Neural cell (in vitro differentiated cells): ENCODE measurements around the gene DOCK9. TPM values are rescaled to one million over a fixed set of nuclear protein-coding genes. Genes with fewer than 3 reads are reported as not detected.

ENCODE experiments used
- H2AFZ ChIP-seq: fragments of 200-600, 300-800 bp; sonication (generic), shearing (Covaris generic); 2 replicates; pipeline ENCODE4 v1.6.0; 2014; ENCODE audit warnings: low read depth, mild to moderate bottlenecking, antibody characterized with exemption, low read length, moderate library complexity
- H3F3A ChIP-seq: fragments of 200-600 bp; shearing (Covaris generic); 2 replicates; pipeline ENCODE4 v1.6.1; 2016; ENCODE audit warnings: mild to moderate bottlenecking, moderate library complexity, mixed read lengths, antibody characterized with exemption, low read length; ENCODE audit not compliant: insufficient read depth, poor library complexity, severe bottlenecking
- H3K27ac ChIP-seq: fragments of 200-600, 300-800 bp; sonication (generic), shearing (Covaris generic); 2 replicates; pipeline ENCODE4 v1.5.1; 2014; ENCODE audit warnings: mild to moderate bottlenecking, low read length, moderate library complexity
- H3K27me3 ChIP-seq: fragments of 300-800, 200-600 bp; sonication (generic), shearing (Covaris generic); 2 replicates; pipeline ENCODE4 v1.6.0; 2014; ENCODE audit warnings: mild to moderate bottlenecking, low read depth, low read length, moderate library complexity; ENCODE audit not compliant: insufficient read depth
- H3K36me3 ChIP-seq: fragments of 300-800, 200-600 bp; sonication (generic), shearing (Covaris generic); 2 replicates; pipeline ENCODE4 v1.5.1; 2014; ENCODE audit warnings: mild to moderate bottlenecking, antibody characterized with exemption, low read length, moderate library complexity; ENCODE audit not compliant: insufficient read depth
- H3K4me2 ChIP-seq: fragments of 300-800, 200-600 bp; sonication (generic), shearing (Covaris generic); 2 replicates; pipeline ENCODE4 v1.6.0; 2014; ENCODE audit warnings: mild to moderate bottlenecking, low read length
- H3K4me3 ChIP-seq: fragments of 300-800, 200-600 bp; sonication (generic), shearing (Covaris generic); 2 replicates; pipeline ENCODE4 v1.5.1; 2014; ENCODE audit warnings: mild to moderate bottlenecking, low read length, moderate library complexity
- H3K79me2 ChIP-seq: fragments of 200-600 bp; shearing (Covaris generic); replicated peaks from 2 replicates; pipeline ENCODE4 v1.6.0; 2014; ENCODE audit warnings: mild to moderate bottlenecking, low read length, moderate library complexity; ENCODE audit not compliant: insufficient read depth
- H3K9ac ChIP-seq: fragments of 300-800, 200-600 bp; sonication (generic), shearing (Covaris generic); 2 replicates; pipeline ENCODE4 v1.6.1; 2016; ENCODE audit warnings: mild to moderate bottlenecking, low read length, mixed read lengths
- H3K9me2 ChIP-seq: fragments of 200-600 bp; shearing (Covaris generic); 2 replicates; pipeline ENCODE4 v1.6.1; 2016; ENCODE audit warnings: mild to moderate bottlenecking, low read length, mixed read lengths; ENCODE audit not compliant: insufficient read depth
- H3K9me3 ChIP-seq: fragments of 200-600, 300-800 bp; sonication (generic), shearing (Covaris generic); 2 replicates; pipeline ENCODE4 v1.6.1; 2016; ENCODE audit warnings: mild to moderate bottlenecking, mixed run types, low read length, moderate library complexity, mixed read lengths
- H4K20me1 ChIP-seq: fragments of 200-600 bp; shearing (Covaris generic); 2 replicates; pipeline ENCODE4 v1.6.1; 2016; ENCODE audit warnings: mild to moderate bottlenecking, mixed run types; ENCODE audit not compliant: insufficient read depth
- CTCF ChIP-seq: fragments of 450-650 bp; IDR thresholded peaks from 2 replicates; pipeline ENCODE4 v1.5.1; 2014; ENCODE audit warnings: antibody characterized with exemption, mild to moderate bottlenecking, moderate library complexity; ENCODE audit not compliant: poor library complexity, severe bottlenecking
- EP300 ChIP-seq: fragments of 450-650 bp; conservative IDR thresholded peaks from 2 replicates; pipeline ENCODE4 v1.6.1; 2014; ENCODE audit warnings: antibody characterized with exemption, mild to moderate bottlenecking, moderate library complexity; ENCODE audit not compliant: poor library complexity, severe bottlenecking
- EZH2 ChIP-seq: fragments of 200-600, 300-800 bp; shearing (Covaris generic), sonication (generic); IDR thresholded peaks from 2 replicates; pipeline ENCODE4 v1.6.1; 2014; ENCODE audit warnings: antibody characterized with exemption, low read length, borderline replicate concordance, mild to moderate bottlenecking; ENCODE audit not compliant: insufficient read depth, poor library complexity, severe bottlenecking
- MXI1 ChIP-seq: fragments of 450-650 bp; conservative IDR thresholded peaks from 2 replicates; pipeline ENCODE4 v1.6.1; 2014; ENCODE audit warnings: antibody characterized with exemption, mild to moderate bottlenecking; ENCODE audit not compliant: poor library complexity, severe bottlenecking
- POLR2AphosphoS5 ChIP-seq: IDR thresholded peaks from 2 replicates; pipeline ENCODE4 v1.6.1; 2012
- RAD21 ChIP-seq: fragments of 450-650 bp; conservative IDR thresholded peaks from 2 replicates; pipeline ENCODE4 v1.6.1; 2014; ENCODE audit warnings: antibody characterized with exemption, mild to moderate bottlenecking, moderate library complexity
- REST ChIP-seq: IDR thresholded peaks from 2 replicates; pipeline ENCODE4 v1.6.1; 2012; ENCODE audit warnings: borderline replicate concordance
- SMC3 ChIP-seq: fragments of 450-650 bp; conservative IDR thresholded peaks from 2 replicates; pipeline ENCODE4 v1.6.1; 2014; ENCODE audit warnings: antibody characterized with exemption, mild to moderate bottlenecking, moderate library complexity; ENCODE audit not compliant: poor library complexity
- TAF1 ChIP-seq: IDR thresholded peaks from 2 replicates; pipeline ENCODE4 v1.6.1; 2012; ENCODE audit warnings: low read depth
- polyA plus RNA-seq: library from polyadenylated mRNA; depleted of rRNA; stranded (reverse); fragments of >200 nt; gene quantifications from 2 replicates; pipeline ENCODE4 v1.2.3, GENCODE V29; 2014

DOCK9 gene
- polyA plus RNA-seq, 1 donor from 2014 or later, result 11.4 TPM

- no peak for TF ChIP-seq SMC3
- TF ChIP-seq MXI1, result no peak
Measured at GRCh38 chr13:98875146-98875729, 102.6 kb downstream of the DOCK9 start (continued).

GRCh38 chr13:98874029-98874397, 103.9 kb downstream of the DOCK9 start:
- H2AFZ ChIP-seq, result no peak overlapping the region
- no peaks in the 10 kb centered on the region for H3K27me3 ChIP-seq
- no peaks in the 10 kb centered on the region for H3F3A ChIP-seq
- no peaks in the 10 kb centered on the region for H3K79me2 ChIP-seq
- TF ChIP-seq EP300, result no peak
- no peak for TF ChIP-seq TAF1
- no peak for TF ChIP-seq MXI1
- TF ChIP-seq EZH2, result no peak
- no peak for TF ChIP-seq REST
- TF ChIP-seq SMC3, result no peak
- no peak for TF ChIP-seq RAD21
- TF ChIP-seq POLR2AphosphoS5, result no peak
- TF ChIP-seq CTCF, result no peak
- no peak overlapping the region for H3K27ac ChIP-seq
- H3K4me2 ChIP-seq, result no peak overlapping the region
- no peaks in the 10 kb centered on the region for H3K9me3 ChIP-seq
- H3K9ac ChIP-seq, result no peak overlapping the region
- H4K20me1 ChIP-seq, result no peaks in the 10 kb centered on the region
- H3K36me3 ChIP-seq, result no peaks in the 10 kb centered on the region
- H3K4me3 ChIP-seq, result no peak overlapping the region
- no peaks in the 10 kb centered on the region for H3K9me2 ChIP-seq

DNA sequence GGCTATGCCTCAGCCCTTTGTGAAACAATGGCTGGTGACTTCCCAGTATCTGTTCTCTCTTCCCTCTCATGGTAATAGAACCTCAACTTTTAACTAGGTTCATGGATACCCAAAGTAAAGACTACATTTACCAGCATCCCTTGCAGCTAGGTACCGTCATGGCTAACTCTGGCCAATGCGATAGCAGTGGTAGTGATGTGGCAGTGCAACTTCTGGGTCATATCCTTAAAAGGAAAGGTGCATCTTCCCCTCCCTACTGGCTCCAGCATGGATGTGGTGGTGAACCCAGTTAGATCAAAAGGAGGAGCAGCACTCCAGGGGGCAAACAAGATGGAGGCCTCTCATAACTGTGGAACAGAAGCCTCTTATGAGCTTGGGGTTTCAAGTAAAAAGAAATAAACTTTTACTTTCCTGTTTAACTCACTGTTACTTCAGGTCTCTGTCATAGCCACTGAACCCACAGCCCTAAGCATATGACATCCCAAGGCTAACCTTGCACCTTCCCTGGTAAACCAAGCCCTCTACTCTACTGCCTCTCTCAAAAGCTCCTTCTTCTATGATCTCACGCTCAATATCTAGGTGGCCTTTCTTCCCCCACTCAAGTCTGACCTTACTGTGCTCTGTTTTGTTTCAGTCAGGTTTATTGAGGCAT, 104.4 kb downstream of the DOCK9 start:
- H3K4me2 ChIP-seq, result no peak overlapping the region
- no peaks in the 10 kb centered on the region for H3F3A ChIP-seq

More for the DNA sequence above, 104.4 kb downstream of the DOCK9 start:
- no peaks in the 10 kb centered on the region for H4K20me1 ChIP-seq
- no peak overlapping the region for H3K9ac ChIP-seq
- no peak overlapping the region for H2AFZ ChIP-seq
- H3K9me3 ChIP-seq, result no peaks in the 10 kb centered on the region
- no peak overlapping the region for H3K27ac ChIP-seq
- no peaks in the 10 kb centered on the region for H3K79me2 ChIP-seq
- H3K36me3 ChIP-seq, result no peaks in the 10 kb centered on the region
- H3K4me3 ChIP-seq, result no peak overlapping the region
- H3K27me3 ChIP-seq, result no peaks in the 10 kb centered on the region
- H3K9me2 ChIP-seq, result no peaks in the 10 kb centered on the region
- no peak for TF ChIP-seq EP300
- TF ChIP-seq MXI1, result no peak
- no peak for TF ChIP-seq CTCF
- no peak for TF ChIP-seq EZH2
